ENCODE data around the gene LMAN1L.
A peak's percentile ranks its signal among the peaks of the same experiment; 100 is the strongest.

The LMAN1L gene

DNA sequence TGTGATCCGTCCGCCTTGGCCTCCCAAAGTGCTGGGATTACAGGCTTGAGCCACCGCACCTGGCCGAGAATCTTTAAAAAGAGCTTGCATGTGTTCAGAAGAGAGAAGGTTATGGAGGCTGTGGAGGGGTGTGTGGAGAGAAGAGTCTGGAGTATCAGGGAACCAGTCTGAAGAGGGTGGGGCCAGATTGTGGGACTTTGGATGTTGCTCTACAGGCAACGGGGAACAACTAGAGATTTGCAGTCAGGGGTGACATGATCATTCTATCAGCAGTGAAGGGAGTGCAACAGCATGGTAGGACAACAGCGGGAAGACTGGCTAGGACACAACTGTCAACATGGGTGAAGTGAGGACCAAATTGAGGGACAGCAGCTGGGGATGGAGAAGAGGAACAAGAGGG is 51.7 kb downstream of the LMAN1L start:
- DNase-seq, result no peak

DNA sequence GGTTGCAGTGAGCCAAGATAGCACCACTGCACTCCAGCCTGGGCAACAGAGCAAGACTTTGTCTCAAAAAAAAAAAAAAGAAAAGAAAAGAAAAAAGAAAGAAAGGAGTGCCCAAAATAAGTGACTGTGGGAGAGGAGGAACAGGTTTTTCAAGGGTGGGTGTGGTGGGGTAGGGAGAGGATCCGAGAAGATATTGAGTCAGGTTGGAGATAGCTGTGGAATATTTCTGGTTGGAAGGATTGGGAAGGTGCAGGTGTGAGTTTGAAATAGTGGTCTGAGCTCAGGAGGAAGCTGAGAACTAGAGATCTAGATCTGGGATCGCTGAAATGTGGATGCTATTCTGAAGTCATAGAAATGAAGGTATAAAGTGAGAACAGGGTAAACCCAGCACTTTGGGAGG is 52.7 kb downstream of the LMAN1L start:
- DNase-seq, result no peak

DNA sequence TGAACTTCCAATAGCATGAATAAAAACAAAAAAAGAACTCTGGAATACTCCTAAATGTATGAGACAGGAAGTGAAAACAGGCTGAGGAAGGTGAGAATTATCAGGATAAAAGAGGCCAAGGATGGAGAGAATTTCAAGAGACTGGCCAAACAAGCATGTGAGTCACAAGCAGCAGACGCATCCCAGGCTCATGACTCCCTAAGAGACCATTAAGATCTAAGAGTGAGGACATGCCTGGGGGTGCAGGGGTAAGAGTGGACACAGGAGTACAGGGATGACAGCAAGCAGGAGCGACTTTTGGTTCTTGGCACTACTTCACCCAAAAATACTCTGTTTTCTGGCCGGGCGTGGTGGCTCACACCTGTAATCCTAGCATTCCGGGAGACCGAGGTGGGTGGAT is 53.5 kb downstream of the LMAN1L start:
- no peak for DNase-seq

DNA sequence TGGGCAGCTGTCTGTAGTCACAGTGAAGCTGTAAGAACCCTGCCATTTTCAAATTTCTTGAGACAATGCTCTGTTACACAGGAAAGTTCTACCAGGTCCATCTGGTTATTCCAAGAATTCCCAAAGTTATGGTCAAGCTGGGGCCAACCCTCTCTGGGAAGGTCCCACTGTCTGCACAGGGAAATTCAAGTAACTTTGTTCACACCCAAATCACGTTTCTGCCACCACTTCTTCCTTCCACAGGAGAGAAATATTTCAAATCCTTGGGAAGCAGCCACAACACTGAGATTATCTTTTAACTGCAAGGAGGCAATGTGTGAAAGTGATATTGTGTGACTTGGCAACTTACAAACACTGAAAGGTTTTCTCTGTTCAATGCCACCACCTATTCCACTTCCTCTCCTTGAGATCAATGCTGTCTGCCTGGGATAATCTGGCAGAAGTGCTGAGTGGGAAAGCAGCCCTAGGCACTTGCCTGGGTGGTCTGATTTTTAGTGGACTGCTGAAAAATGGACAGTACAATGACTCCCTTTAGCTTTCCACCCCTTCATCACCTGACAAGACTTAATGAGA is 54.9 kb downstream of the LMAN1L start:
- DNase-seq, result no peak

DNA sequence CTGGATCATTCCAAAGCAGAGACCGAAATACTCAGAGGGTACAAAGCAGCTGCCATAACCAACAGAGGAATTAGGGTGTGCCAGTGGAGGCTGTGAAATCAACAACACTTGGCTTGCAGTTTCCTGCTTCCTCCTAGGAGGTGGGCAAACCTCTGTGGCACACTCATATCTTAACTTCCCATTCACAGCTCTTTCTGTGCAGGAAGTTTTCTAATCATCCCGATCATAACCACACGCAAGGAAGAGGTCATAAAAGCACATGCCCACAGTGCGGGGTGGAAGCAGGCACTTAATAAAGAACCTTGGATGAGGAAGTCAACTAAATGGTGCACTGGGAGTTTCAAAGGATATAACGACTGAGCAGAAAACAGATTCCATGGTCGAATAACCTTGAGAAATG is 55.4 kb downstream of the LMAN1L start:
- no peak for DNase-seq

DNA sequence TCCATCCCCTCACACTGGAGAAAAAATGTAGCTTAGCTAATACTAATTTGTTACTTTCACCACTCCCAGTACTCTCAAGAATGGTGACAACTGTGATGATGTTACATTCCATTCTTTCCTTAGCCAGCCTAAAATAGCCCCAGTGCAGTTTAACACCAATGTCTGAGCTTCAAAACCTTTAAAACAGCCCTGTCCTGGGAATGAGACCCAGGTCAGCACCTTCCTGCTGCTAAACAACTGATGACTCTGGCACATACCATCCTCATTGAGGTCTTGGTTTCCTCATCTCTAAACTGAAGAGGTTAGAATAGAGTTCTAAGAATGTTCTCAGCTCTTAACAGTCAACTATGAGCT is 56.7 kb downstream of the LMAN1L start:
- DNase-seq, result no peak

DNA sequence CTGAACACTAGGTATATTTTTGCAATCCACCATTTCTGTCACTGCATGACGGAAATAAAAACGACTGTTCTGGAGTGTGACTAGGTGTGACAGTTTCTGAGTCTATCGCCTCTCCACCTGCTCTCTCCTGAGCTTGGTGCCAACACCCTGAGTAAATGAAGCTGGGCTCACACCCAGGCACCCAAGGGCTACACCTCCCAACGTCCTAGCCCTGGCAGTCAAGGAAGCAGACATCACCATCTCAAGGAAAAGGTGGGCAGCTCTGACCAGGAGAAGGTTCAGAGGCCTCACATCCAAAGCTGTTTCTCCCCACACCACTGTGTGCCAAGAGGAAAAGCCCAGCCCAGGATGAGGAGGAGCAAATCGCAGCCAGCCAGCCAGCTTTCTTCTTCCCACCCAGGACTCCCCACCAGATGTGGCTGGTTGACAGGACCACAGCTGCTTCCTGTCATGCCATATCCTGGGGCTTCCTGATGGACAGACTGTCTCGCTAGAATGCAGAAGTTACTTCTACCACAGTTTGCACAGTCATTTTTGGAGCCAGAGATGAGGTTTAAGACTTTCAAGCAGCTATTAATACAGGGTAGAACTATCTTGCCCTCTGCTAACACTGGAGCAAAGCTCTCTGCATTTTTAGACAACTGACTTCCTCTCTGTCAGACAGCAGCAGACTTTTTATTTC is 57.2 kb downstream of the LMAN1L start:
- DNase-seq, result no peak

DNA sequence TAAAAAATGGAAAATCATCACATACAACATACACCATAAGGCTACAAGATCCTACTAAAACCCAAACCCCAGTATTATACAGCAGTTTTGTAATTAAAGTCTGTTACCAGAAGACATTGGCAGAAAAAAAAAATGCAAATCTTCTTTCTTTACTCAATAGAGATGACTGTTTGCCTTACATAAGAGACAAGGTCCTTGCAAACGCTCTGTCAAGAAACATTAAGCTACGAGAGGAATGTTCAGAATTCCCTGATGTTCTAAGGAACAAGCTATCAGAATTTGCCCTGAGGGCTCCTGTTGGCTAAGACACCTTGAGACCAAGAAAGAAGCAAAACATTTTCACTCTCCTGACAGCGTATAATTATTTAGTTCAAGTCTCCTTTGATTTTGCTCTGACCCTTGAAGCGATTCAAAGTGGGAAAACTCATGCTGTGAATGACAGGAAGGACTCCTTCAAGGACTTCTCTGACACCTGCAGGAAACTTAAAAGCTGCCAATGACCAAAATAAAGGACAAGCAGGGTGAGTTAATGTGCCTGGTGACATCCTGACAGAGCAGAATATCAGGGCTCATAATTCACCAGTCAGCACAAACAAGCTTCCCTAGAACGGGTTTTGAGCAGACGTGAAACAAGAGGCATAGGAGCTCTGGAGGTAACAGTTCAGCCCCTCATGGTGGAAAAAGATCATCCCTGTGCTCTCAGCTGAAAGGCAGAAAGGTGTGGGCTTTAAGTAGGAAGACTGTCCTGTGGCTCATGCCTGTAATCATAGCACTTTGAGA is 58.0 kb downstream of the LMAN1L start:
- DNase-seq, result no peak

DNA sequence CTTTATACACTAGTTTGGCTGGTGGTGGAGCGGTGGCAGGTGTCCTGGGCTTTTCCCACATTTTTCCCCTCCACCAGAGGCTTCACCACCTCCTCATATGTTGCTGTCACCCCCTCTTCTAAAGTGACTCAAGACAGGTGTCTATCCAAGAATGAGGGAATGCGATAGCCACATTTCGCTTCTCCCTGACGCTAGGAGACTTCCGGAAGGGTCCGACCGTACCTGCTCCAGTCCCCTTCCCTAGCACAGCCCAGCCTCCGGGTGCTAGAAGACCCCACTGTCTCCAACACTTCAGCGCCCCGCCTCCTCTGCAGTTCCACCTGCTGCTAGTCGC is 60.0 kb downstream of the LMAN1L start:
- DNase-seq, result no peak

DNA sequence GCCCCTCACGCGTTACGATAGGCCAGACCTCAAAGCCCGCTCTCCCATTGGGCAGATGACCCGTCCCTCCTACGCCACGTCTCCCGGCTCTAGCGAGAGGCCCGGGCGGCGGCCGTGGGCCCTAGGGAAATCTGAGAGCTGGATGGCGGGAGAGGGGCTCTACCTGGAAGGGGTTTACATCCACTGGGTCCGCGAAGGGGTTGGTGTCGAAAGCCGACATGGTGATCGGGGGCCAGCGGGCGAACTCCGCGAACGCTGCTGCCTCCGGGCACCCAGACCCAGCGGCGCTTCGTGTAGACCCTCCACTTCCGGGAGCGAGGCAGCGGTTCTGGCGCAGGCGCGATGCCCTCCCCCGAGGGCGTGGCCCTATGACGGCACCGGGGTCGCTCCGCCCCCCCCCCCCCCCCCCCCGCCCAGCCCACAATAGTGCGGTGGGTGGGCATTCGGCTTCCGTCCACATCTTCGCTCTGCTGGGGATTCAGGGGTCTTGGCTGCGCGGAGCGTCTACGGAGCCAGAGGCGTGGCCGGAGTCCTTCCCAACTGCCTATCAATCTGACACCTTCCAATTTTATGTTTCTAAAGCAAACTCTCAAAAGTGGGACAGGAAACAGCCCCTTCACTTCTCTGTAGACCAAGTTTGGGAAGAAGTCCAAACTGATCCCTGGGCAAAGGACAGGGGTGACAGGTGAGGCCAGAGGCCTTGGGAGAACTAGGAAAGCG is 60.6 kb downstream of the LMAN1L start, which contains the start of gene SCAMP2:
TSS of gene SCAMP2 (minus strand) at position 330 of the 720 bp plus-strand sequence. CDS start at position 220, 110 bp downstream.
- peak; percentile 84 to 98 (median 92) for DNase-seq

DNA sequence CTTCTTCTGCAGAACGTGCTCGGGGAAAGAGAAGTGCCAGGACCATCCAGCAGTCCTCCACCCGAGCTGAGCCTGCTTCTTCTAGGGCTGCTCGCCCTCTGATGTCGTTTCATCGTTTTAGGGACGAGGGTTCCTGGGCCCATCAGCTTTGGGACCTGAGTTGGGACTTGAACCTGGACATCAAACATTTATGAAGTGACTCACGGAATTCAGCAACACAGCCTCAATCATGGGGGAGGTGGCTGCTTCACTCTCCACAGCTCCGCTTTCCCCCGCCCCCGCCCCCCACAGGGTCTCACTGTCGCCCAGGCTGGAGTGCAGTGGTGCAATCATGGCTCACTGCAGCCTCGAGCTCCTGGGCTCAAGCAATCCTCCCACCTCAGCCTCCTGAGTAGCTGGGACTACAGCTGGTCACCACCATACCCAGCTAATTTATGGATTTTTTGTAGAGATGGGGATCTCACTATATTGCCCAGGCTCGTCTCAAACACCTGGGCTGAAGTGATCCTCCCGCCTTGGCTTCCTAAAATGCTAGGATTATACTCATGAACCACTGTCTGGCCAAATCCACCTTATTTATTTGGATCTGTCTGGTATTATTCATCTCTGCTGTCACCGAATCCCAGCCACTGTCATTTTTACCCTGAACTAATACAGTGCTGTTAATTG is 61.3 kb downstream of the LMAN1L start:
- DNase-seq, result peak in 2 of 6 experiments; percentile 19 to 32
